GM12865 (cell line): ENCODE measurements around the gene CYGB.

Experiments used
- DNase-seq: peaks from one replicate; pipeline ENCODE4 v3.0.0; 2010; ENCODE audit warnings: low read depth
- H3K4me3 ChIP-seq: 2 replicates; pipeline ENCODE4 v1.5.1; 2011; ENCODE audit warnings: mild to moderate bottlenecking, low read depth, low read length, control low read depth
- CTCF ChIP-seq: IDR thresholded peaks from 2 replicates; pipeline ENCODE4 v1.5.1; 2011; ENCODE audit warnings: low read length, control low read depth, low read depth, inconsistent platforms; ENCODE audit not compliant: insufficient read depth; ENCODE audit errors: missing control alignments

The CYGB gene

GRCh38 chr17:76544546-76545365, 7.2 kb upstream of the CYGB start:
- DNase-seq = no peak
- no peak overlapping the region for H3K4me3 ChIP-seq
- TF ChIP-seq CTCF = no peak

- no peak overlapping the region for H3K4me3 ChIP-seq
- DNase-seq = no peak
- TF ChIP-seq CTCF = no peak
These were observed 6.5 kb upstream of the CYGB start for GRCh38 chr17:76543826-76544545.

GRCh38 chr17:76543482-76543825, 5.9 kb upstream of the CYGB start:
- DNase-seq = no peak

GRCh38 chr17:76542984-76543383, 5.5 kb upstream of the CYGB start:
- TF ChIP-seq CTCF = no peak
- no peak for DNase-seq
- H3K4me3 ChIP-seq = no peak overlapping the region

More at GRCh38 chr17:76543482-76543825, 5.9 kb upstream of the CYGB start:
- H3K4me3 ChIP-seq = no peak overlapping the region
- TF ChIP-seq CTCF = no peak

GRCh38 chr17:76542566-76542971, 5.1 kb upstream of the CYGB start:
- TF ChIP-seq CTCF = no peak
- no peak overlapping the region for H3K4me3 ChIP-seq
- no peak for DNase-seq

- DNase-seq = no peak
- TF ChIP-seq CTCF = no peak
- H3K4me3 ChIP-seq = no peak overlapping the region
These were observed 4.4 kb upstream of the CYGB start for GRCh38 chr17:76541739-76542454.
